Measurements from ENCODE around the gene CHRNA4. TPM values are rescaled to one million over a fixed set of nuclear protein-coding genes. Genes with fewer than 3 reads are reported as not detected.

The CHRNA4 gene
- polyA plus RNA-seq, 1 experiment, result not detected

- TF ChIP-seq CTCF (IDR thresholded peaks at IDR 0.05; ENCODE audit: low read depth, low read length), result no peak
- Histone ChIP-seq H3K4me3 (ENCODE audit: low read depth, low read length) (no peak overlapping the region), H3K9me3 (ENCODE audit: control insufficient read depth, insufficient read depth, low read length) (peaks cover 80% of the 10 kb centered on the region), H3K27me3 (ENCODE audit: control insufficient read depth, insufficient read depth, low read length) (peaks cover under 1% of the 10 kb centered on the region), H3K27ac (ENCODE audit: low read depth, low read length) (no peak overlapping the region)
- CTCF ChIA-PET, result no interaction called here
- POLR2A ChIA-PET, result no interaction called here
- no peak for DNase-seq (ENCODE audit: low read depth, low spot score)
These were observed 9.1 kb downstream of the CHRNA4 start for GRCh38 chr20:63351811-63352591.

GRCh38 chr20:63351326-63351700 is 9.8 kb downstream of the CHRNA4 start:
- peaks cover 7% of the 10 kb centered on the region for H3K27me3 ChIP-seq (ENCODE audit: control insufficient read depth, insufficient read depth, low read length)
- TF ChIP-seq CTCF (IDR thresholded peaks at IDR 0.05; ENCODE audit: low read depth, low read length), result no peak
- no peak overlapping the region for H3K4me3 ChIP-seq (ENCODE audit: low read depth, low read length)
- ChIA-PET POLR2A (no interaction called here), CTCF (no interaction called here)
- peaks cover 73% of the 10 kb centered on the region for H3K9me3 ChIP-seq (ENCODE audit: control insufficient read depth, insufficient read depth, low read length)
- DNase-seq (ENCODE audit: low read depth, low spot score), result no peak
- H3K27ac ChIP-seq (ENCODE audit: low read depth, low read length), result no peak overlapping the region

- CTCF ChIA-PET, result no interaction called here
- no peak overlapping the region for H3K27ac ChIP-seq (ENCODE audit: low read depth, low read length)
These were observed 10.4 kb downstream of the CHRNA4 start for GRCh38 chr20:63350597-63351325.

GRCh38 chr20:63350196-63350595 is 11.0 kb downstream of the CHRNA4 start:
- H3K27ac ChIP-seq (ENCODE audit: low read depth, low read length), result no peak overlapping the region
- CTCF ChIA-PET, result no interaction called here

More at GRCh38 chr20:63350597-63351325, 10.4 kb downstream of the CHRNA4 start:
- no peak for TF ChIP-seq CTCF (IDR thresholded peaks at IDR 0.05; ENCODE audit: low read depth, low read length)
- H3K27me3 ChIP-seq (ENCODE audit: control insufficient read depth, insufficient read depth, low read length), result peaks cover 12% of the 10 kb centered on the region
- POLR2A ChIA-PET, result no interaction called here
- no peak overlapping the region for H3K4me3 ChIP-seq (ENCODE audit: low read depth, low read length)
- DNase-seq (ENCODE audit: low read depth, low spot score), result no peak
- H3K9me3 ChIP-seq (ENCODE audit: control insufficient read depth, insufficient read depth, low read length), result peaks cover 72% of the 10 kb centered on the region

More at GRCh38 chr20:63350196-63350595, 11.0 kb downstream of the CHRNA4 start:
- peaks cover 16% of the 10 kb centered on the region for H3K27me3 ChIP-seq (ENCODE audit: control insufficient read depth, insufficient read depth, low read length)
- H3K9me3 ChIP-seq (ENCODE audit: control insufficient read depth, insufficient read depth, low read length), result peaks cover 66% of the 10 kb centered on the region
- no peak for TF ChIP-seq CTCF (IDR thresholded peaks at IDR 0.05; ENCODE audit: low read depth, low read length)
- no peak for DNase-seq (ENCODE audit: low read depth, low spot score)
- POLR2A ChIA-PET, result no interaction called here
- no peak overlapping the region for H3K4me3 ChIP-seq (ENCODE audit: low read depth, low read length)
